Transverse colon (tissue), 4 donors: ENCODE measurements around the gene APOA5. TPM values are rescaled to one million over a fixed set of nuclear protein-coding genes. Genes with fewer than 3 reads are reported as not detected.

Experiments used
- DNase-seq: peaks from one replicate; pipeline ENCODE4 v3.0.0-alpha.2; 2019
- H3K27ac ChIP-seq, 4 donors: fragments of 200-600 bp; sonication (generic); 2 replicates each; pipeline ENCODE4 v1.5.1; 2016 to 2018; ENCODE audit warnings: inconsistent platforms in 4 of 4
- H3K27me3 ChIP-seq: fragments of 200-600 bp; sonication (generic); 2 replicates; pipeline ENCODE4 v1.5.1; 2017; ENCODE audit warnings: inconsistent platforms
- H3K36me3 ChIP-seq, 4 donors: fragments of 200-600 bp; sonication (generic); 2 replicates each; pipeline ENCODE4 v1.5.1; 2017 to 2019; ENCODE audit warnings: inconsistent platforms in 4 of 4
- H3K4me1 ChIP-seq, 4 donors: fragments of 200-600 bp; sonication (generic); 2 replicates each; pipeline ENCODE4 v1.5.1; 2017 to 2020; ENCODE audit warnings: inconsistent platforms in 4 of 4
- H3K4me3 ChIP-seq, 4 donors: fragments of 200-600 bp; sonication (generic); 1 replicate in 1 of 4; 2 replicates in 3 of 4; pipeline versions ENCODE4 v1.5.1 to v1.6.1; 2017 to 2019; ENCODE audit warnings: inconsistent platforms in 4 of 4
- H3K9me3 ChIP-seq, 2 donors: fragments of 200-600 bp; sonication (generic); 2 replicates each; pipeline ENCODE4 v1.5.1; 2017 to 2019; ENCODE audit warnings: inconsistent platforms in 2 of 2
- CTCF ChIP-seq, 5 experiments: fragments of 200-600 bp in 3 of 5; fragments of 450-650 bp in 2 of 5; sonication (generic) in 3 of 5; IDR thresholded peaks; 1 replicate in 2 of 5; 2 replicates in 3 of 5; pipeline ENCODE4 v1.5.1; 2016 to 2017; ENCODE audit warnings: antibody characterized with exemption in 5 of 5, inconsistent platforms in 3 of 5, mild to moderate bottlenecking in 2 of 5, moderate library complexity in 1 of 5
- EP300 ChIP-seq: sonication (generic); formaldehyde crosslinking; IDR thresholded peaks from one replicate; pipeline ENCODE4 v1.6.1; 2017; ENCODE audit warnings: antibody characterized with exemption, low read depth
- POLR2A ChIP-seq: fragments of 450-650 bp; IDR thresholded peaks from one replicate; pipeline ENCODE4 v1.6.1; 2016; ENCODE audit warnings: antibody characterized with exemption, mild to moderate bottlenecking, moderate library complexity
- POLR2AphosphoS5 ChIP-seq, 3 donors: sonication (generic); formaldehyde crosslinking; IDR thresholded peaks; one replicate each; pipeline ENCODE4 v1.6.1; 2016; ENCODE audit warnings: antibody characterized with exemption in 3 of 3
- WGBS, 2 donors: methylation state at CpG; one replicate each; pipeline ENCODE4 v1.1.5; 2018; ENCODE audit warnings: low coverage in 1 of 2; 5-methylcytosine and 5-hydroxymethylcytosine counted together
- in situ Hi-C, 4 donors: fragments of 200-750 bp; cut with MboI; loops; one replicate each; pipeline versions ENCODE4 v1.15.0 to v1.15.1; 2017; ENCODE audit warnings: low sequenced_read_pairs in 3 of 4, low pct_ligation_motif_present in 1 of 4, low pct_unique_long_range_greater_than_20kb in 1 of 4
- intact Hi-C: fragments of 100-400 bp; cut with DNase I; formaldehyde crosslinking; loops from one replicate; pipeline ENCODE4 v1.15.1; 2023; ENCODE audit warnings: low total_unique reads
- total RNA-seq, 4 donors: library from RNA; depleted of rRNA; stranded (reverse); fragments of >200 nt; gene quantifications; one replicate each; pipeline ENCODE4 v1.1.0, GENCODE V29; 2016

Gene APOA5
- total RNA-seq, 4 donors from 2014 or later: not detected

- intact Hi-C loops: no loop called here
- peaks cover 5 to 16% (median 11%) of the 10 kb centered on the region in 4 donors for H3K4me1 ChIP-seq
- no peaks in the 10 kb centered on the region for H3K9me3 ChIP-seq
- DNase-seq: no peak
- H3K4me3 ChIP-seq: no peak overlapping the region
- in situ Hi-C loops: loop anchor here in 2 of 4 donors (25.0 kb wide), 1 partner anchor 336 kb away; no protein-coding TSS in a partner anchor
- H3K27me3 ChIP-seq: no peaks in the 10 kb centered on the region
- no peak overlapping the region for H3K27ac ChIP-seq
- peaks cover 0 to 34% (median 18%) of the 10 kb centered on the region in 4 donors for H3K36me3 ChIP-seq
- TF ChIP-seq POLR2AphosphoS5 (IDR thresholded peaks at IDR 0.05) (no peak), POLR2A (no peak), EP300 (no peak), CTCF (IDR thresholded peaks at IDR 0.05) (no peak)
These were observed 15.1 kb downstream of the APOA5 start for GRCh38 chr11:116776522-116776984.

GRCh38 chr11:116775975-116776374, 15.7 kb downstream of the APOA5 start:
- no peak overlapping the region for H3K4me3 ChIP-seq
- in situ Hi-C loops (loop anchor here in 2 of 4 donors (25.0 kb wide), 1 partner anchor 336 kb away; no protein-coding TSS in a partner anchor), intact Hi-C loops (no loop called here)
- peaks cover 11 to 22% (median 16%) of the 10 kb centered on the region in 4 donors for H3K4me1 ChIP-seq
- H3K36me3 ChIP-seq: peaks cover 0 to 32% (median 15%) of the 10 kb centered on the region in 4 donors
- 84 to 94% methylated on average over 2 to 5 of the region's 5 CpGs for WGBS, 2 donors
- no peaks in the 10 kb centered on the region for H3K27me3 ChIP-seq
- TF ChIP-seq CTCF (IDR thresholded peaks at IDR 0.05): no peak
- TF ChIP-seq POLR2AphosphoS5 (IDR thresholded peaks at IDR 0.05): no peak
- TF ChIP-seq EP300: no peak
- no peak for TF ChIP-seq POLR2A
- H3K9me3 ChIP-seq: no peaks in the 10 kb centered on the region
- H3K27ac ChIP-seq: no peak overlapping the region
- DNase-seq: no peak

GRCh38 chr11:116774661-116775060, 17.0 kb downstream of the APOA5 start:
- no peak for DNase-seq
- no peaks in the 10 kb centered on the region for H3K9me3 ChIP-seq
- H3K27ac ChIP-seq: no peak overlapping the region
- in situ Hi-C loops: loop anchor here in 2 of 4 donors (25.0 kb wide), 1 partner anchor 338 kb away; no protein-coding TSS in a partner anchor
- no peak for TF ChIP-seq CTCF (IDR thresholded peaks at IDR 0.05)
- no peak for TF ChIP-seq EP300
- no peak for TF ChIP-seq POLR2AphosphoS5 (IDR thresholded peaks at IDR 0.05)
- TF ChIP-seq POLR2A: no peak
- H3K4me1 ChIP-seq: peaks cover 13 to 25% (median 20%) of the 10 kb centered on the region in 4 donors
- H3K36me3 ChIP-seq: peaks cover 0 to 22% (median 9%) of the 10 kb centered on the region in 4 donors
- H3K27me3 ChIP-seq: no peaks in the 10 kb centered on the region
- intact Hi-C loops: no loop called here
- H3K4me3 ChIP-seq: no peak overlapping the region
- 82 to 93% methylated on average over 4 to 5 of the region's 5 CpGs for WGBS, 2 donors

- H3K9me3 ChIP-seq: no peaks in the 10 kb centered on the region
- in situ Hi-C loops: no loop called here
- peak overlapping the region; percentile 87 to 95 (median 92) for H3K27ac ChIP-seq
- peak overlapping the region; percentile 71 to 95 (median 84) for H3K4me3 ChIP-seq
- H3K27me3 ChIP-seq: no peaks in the 10 kb centered on the region
- H3K36me3 ChIP-seq: peaks cover 0 to 13% (median 2%) of the 10 kb centered on the region in 4 donors
- peaks cover 13 to 25% (median 20%) of the 10 kb centered on the region in 4 donors for H3K4me1 ChIP-seq
- intact Hi-C loops: no loop called here
- TF ChIP-seq EP300: no peak
- no peak for TF ChIP-seq CTCF (IDR thresholded peaks at IDR 0.05)
- TF ChIP-seq POLR2A: no peak
- no peak for TF ChIP-seq POLR2AphosphoS5 (IDR thresholded peaks at IDR 0.05)
- no peak for DNase-seq
- 4 to 7% methylated on average over 13 to 25 of the region's 25 CpGs for WGBS, 2 donors
These were observed 18.2 kb downstream of the APOA5 start for GRCh38 chr11:116773203-116774097.
